HPDE6-E6E7 (cell line): ENCODE data around the gene ARRB1.
"Not testable (repeated sequence)": the region's sequence is repeated elsewhere in the genome, so short reads cannot be mapped to it uniquely, and the experiment has no call there.

Source experiments
- DNase-seq: peaks from one replicate; pipeline ENCODE4 v3.0.0; 2011; ENCODE audit warnings: missing footprints; ENCODE audit errors: extremely low spot score

ARRB1 gene

DNA sequence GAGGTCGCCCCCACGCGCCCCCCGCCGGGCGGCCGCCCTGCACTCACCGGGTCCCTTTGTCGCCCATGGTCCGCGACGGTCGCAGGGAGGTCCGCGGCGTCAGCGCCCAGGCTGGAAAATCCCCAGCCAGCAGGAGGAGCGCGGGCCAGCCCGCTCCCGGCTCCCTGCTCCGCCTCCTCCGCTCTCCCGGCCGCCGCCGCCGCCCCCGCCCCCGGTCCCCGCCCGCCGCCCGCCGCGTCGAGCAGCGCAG lies at the start of gene ARRB1:
TSS of gene ARRB1 (minus strand) at position 121 of the 250 bp plus-strand sequence. CDS start at position 67, 54 bp downstream.
- no peak for DNase-seq

DNA sequence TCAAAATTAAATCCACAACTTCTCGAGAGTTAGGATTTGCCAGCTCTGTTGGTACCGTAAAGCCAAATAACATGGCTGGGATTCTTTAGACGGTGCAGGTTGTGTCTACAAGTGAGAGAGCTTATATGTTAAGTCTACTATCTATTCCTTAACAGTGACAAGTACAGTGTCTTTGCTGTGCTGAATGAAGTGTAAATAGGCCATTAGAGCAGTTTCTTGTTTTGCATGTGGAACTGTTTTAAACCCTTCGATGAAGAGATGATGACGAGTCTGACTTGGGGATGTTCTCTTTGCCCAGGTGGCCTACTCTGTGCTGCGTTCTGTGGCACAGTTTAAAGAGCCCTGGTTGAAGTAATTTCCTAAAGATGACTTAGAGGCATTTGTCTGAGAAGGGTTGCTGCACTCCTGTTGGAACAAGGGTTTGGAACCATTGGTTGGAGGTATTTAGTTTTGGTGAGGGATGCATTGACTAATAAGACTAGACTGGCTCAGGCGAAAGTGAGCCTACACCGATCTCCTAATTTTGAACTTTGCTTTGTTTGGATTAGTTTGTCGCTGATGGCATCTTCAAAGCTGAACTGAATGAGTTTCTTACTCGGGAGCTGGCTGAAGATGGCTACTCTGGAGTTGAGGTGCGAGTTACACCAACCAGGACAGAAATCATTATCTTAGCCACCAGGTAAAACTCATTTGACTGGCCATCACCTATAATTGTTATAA lies 48.8 kb upstream of the ARRB1 start:
- DNase-seq, result no peak

GRCh38 chr11:75399344-75400145 lies 48.1 kb upstream of the ARRB1 start, which contains the start of gene RPS3:
RPS3 (plus strand) TSS chr11:75399518; CDS start chr11:75399548, 30 bp downstream.
- peak; percentile 86 for DNase-seq

DNA sequence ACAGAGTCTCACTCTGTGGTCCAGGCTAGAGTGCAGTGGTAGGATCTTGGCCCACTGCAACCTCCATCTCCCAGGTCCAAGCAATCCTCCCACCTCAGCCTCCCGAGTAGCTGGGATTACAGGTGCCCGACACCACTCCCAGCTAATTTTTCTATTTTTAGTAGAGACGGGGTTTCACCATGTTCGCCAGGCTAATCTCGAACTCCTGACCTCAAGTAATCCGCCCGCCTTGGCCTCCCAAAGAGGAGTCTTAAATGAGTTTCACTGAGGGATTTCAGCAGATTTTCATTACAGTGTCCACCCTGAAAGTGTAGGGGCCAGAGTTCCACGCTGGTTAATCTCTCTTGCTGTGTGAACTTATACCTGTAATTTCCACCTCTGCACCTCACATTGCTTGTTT lies 47.4 kb upstream of the ARRB1 start:
- DNase-seq, result no peak

DNA sequence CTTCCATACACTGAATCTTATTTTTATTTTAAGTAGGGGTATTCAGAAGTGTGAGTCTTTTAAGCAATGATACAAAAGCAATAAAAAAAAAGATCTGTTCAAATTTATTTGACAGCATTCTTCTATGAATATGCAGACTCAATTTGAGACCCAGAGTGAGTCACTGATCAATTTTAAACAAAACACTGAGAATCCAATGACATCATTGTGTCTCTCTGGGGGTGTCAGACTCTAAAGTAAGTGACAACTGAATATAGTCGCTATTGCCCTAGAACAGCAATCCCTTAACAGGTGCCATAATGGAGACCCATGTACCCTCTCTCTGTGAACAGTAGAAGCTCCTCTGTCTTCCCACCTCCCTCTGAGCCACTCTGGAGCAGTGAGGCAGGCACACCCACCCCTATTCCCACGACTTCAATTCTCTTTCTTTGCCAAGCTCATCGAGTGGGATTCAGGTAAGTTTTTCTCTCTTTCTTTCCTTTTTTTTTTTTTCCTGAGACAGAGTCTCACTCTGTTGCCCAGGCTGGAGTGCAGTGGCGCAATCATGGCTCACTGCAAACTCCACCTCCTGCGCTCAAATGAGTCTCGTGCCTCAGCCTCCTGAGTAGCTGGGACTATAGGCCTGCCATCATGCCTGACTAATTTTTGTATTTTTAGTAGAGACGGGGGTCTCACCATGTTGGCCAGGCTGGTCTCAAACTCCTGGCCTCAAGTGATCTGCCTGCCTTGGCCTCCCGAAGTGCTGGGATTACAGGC lies 42.8 kb upstream of the ARRB1 start:
- DNase-seq, result no peak

GRCh38 chr11:75389925-75390324 lies 38.5 kb upstream of the ARRB1 start:
- DNase-seq, result no peak

- DNase-seq, result no peak
These were observed 37.8 kb upstream of the ARRB1 start for GRCh38 chr11:75389276-75389605.

GRCh38 chr11:75388386-75389275 lies 37.2 kb upstream of the ARRB1 start:
- peak; percentile 67 for DNase-seq

GRCh38 chr11:75387736-75388294 lies 36.4 kb upstream of the ARRB1 start:
- no peak for DNase-seq

GRCh38 chr11:75386942-75387630 lies 35.6 kb upstream of the ARRB1 start:
- no peak for DNase-seq

- DNase-seq, result peak; percentile 76
These were observed 33.1 kb upstream of the ARRB1 start for GRCh38 chr11:75384438-75385080.

DNA sequence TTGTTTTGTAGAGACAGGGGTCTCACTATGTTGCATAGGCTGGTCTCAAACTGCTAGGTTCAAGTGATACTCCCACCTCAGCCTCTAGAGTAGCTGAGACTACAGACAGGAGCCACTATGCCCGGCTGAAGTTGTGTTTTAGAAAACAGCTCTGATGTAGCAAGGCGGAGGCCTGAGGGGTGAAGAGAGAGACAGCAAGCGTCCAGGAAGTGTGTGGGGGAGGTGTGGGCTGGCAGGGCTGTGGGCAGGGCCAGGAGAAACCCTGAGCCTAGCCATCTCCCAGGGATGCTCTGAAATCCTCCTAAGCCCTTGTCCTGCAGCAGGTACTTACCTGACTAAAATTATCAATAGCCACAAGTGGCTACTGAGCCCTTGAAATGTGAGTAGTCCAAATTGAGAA lies 31.8 kb upstream of the ARRB1 start:
- DNase-seq, result no peak

DNA sequence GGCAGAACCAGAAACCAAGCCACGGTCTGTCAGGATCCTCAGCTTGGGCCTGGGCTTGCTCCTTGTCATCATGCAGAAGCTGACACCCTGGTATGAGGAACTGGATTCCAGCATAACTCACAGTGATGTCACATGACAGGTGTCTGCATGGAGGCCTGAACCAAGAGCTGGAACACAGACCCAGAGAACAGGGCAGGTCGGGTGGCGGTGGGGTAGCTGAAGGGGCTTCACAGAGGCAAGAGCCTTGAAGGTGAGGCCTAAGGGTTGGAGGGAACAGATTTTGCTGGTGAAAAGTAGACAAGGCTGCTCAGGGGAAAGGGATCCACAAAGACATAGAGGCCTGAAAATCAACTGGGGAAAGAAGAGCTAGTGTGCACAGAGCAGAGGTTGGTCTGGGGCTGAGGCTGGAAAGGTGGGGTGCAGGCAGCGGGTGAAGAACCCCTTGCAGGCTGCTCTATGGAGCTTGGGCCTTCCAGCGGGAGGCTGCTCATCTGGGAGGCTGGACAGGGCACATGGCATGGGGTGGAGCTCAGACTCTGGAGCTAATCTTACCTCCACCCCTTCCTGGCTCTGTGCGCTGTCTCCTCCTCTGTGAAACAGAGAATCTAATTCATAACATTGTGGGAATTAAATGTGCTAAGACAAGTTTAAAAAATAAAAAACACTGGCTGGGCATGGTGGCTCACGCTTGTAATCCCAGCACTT lies 29.4 kb upstream of the ARRB1 start:
- DNase-seq, result peak; percentile 78

DNA sequence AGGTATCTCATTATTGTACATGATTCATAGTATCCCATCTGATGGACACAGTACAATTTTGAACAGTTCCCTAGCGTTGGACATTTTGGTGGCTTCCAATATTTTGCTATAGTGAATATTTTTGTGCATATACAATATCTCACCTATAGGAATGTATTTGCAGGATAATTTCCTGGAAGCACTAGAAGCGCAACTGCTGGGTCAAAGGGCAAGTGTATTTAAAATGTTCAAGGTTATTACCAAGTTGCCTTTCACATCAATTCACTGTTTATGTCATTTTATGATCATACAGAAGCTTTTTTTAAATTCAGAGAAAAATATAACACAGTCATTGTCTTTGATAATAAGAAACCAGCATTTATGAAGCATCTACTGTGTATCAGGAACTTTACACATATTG lies 28.8 kb upstream of the ARRB1 start:
- DNase-seq, result no peak

GRCh38 chr11:75378776-75379175 lies 27.3 kb upstream of the ARRB1 start:
- DNase-seq, result not testable (repeated sequence)

GRCh38 chr11:75376175-75376574 lies 24.7 kb upstream of the ARRB1 start:
- DNase-seq, result no peak

- DNase-seq, result no peak
These were observed 24.2 kb upstream of the ARRB1 start for GRCh38 chr11:75375626-75376025.

GRCh38 chr11:75374646-75375045 lies 23.2 kb upstream of the ARRB1 start:
- DNase-seq, result no peak

DNA sequence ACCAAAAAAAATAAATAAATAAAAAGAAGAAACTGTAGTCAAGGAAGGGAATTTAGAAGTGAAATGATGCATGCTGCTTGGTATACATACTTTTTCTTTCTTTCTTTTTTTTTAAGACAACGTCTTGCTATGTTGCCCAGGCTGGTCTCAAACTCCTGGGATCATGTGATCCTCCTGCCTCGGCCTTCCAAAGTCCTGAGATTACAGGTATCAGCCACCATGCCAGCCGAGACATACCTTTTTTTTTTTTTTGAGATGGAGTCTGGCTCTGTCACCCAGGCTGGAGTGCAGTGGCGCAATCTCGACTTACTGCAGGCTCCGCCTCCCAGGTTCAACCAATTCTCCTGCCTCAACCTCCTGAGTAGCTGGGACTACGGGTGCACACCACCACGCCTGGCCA lies 21.7 kb upstream of the ARRB1 start:
- DNase-seq, result no peak
